GM23248 (cell line): ENCODE results near the gene DNAJC10.

Source experiments
- EZH2 ChIP-seq: fragments of 200-600 bp; sonication (generic); IDR thresholded peaks from 2 replicates; pipeline ENCODE4 v1.6.1; 2018; ENCODE audit warnings: antibody characterized with exemption, mild to moderate bottlenecking; ENCODE audit not compliant: insufficient read depth, poor library complexity, severe bottlenecking
- EZH2phosphoT487 ChIP-seq: fragments of 200-600 bp; sonication (generic); IDR thresholded peaks from 2 replicates; pipeline ENCODE4 v1.6.1; 2018; ENCODE audit warnings: antibody characterized with exemption, moderate library complexity, mild to moderate bottlenecking, low read depth; ENCODE audit not compliant: insufficient read depth

DNA sequence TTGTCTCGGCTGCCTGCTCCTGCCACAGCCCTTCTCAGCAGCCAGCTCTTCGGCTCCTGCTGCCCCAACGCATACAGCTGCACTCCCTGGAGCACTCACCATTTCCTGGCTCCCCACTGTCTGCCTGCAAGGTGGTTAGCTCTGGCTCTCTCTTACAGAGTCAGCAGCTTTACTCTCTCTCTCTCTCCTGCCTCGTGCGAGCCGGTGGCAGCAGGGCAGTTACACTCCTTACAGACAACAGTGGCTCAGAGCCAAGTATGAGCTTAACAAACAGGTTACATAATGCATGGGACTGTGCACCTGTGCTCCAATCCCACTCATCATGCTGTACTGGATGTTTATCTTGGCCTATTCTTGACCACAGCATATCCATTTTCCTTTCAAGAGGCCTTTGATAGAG lies 47.4 kb upstream of the DNAJC10 start:
- TF ChIP-seq EZH2 (no peak), EZH2phosphoT487 (no peak)
